Body of pancreas (tissue), 4 donors: ENCODE data around the gene ADGRD1. TPM values are rescaled to one million over a fixed set of nuclear protein-coding genes. Genes with fewer than 3 reads are reported as not detected.
A peak's percentile ranks its signal among the peaks of the same experiment; 100 is the strongest.

Source experiments
- ATAC-seq: fragments of 150-250 bp; one replicate; pipeline ENCODE4 v1.9.1; 2016
- DNase-seq, 4 donors: peaks; one replicate each; pipeline ENCODE4 v3.0.0-alpha.2; 2019
- H3K27ac ChIP-seq, 4 donors: fragments of 200-600 bp; sonication (generic); 1 replicate in 3 of 4; 2 replicates in 1 of 4; pipeline versions ENCODE4 v1.5.1 to v1.6.1; 2016 to 2019; ENCODE audit warnings: mild to moderate bottlenecking in 1 of 4, mixed read lengths in 1 of 4, moderate library complexity in 1 of 4
- H3K27me3 ChIP-seq, 2 donors: fragments of 200-600 bp; sonication (generic); one replicate each; pipeline ENCODE4 v1.6.0; 2016; ENCODE audit warnings: mild to moderate bottlenecking in 1 of 2
- H3K36me3 ChIP-seq, 2 donors: fragments of 200-600 bp; sonication (generic); replicated peaks in 1 of 2; 2 replicates each; pipeline ENCODE4 v1.5.1; 2016; ENCODE audit warnings: low read depth in 2 of 2; ENCODE audit not compliant: insufficient read depth in 1 of 2
- H3K4me1 ChIP-seq: fragments of 200-600 bp; sonication (generic); one replicate; pipeline ENCODE4 v1.6.0; 2016
- H3K4me3 ChIP-seq, 2 donors: fragments of 200-600 bp; sonication (generic); 1 replicate in 1 of 2; 2 replicates in 1 of 2; pipeline ENCODE4 v1.5.1; 2016 to 2019
- H3K9me3 ChIP-seq, 3 donors: fragments of 200-600 bp; sonication (generic); 1 replicate in 2 of 3; 2 replicates in 1 of 3; pipeline ENCODE4 v1.5.1; 2016
- POLR2A ChIP-seq, 3 donors: fragments of 450-650 bp; IDR thresholded peaks; one replicate each; pipeline ENCODE4 v1.6.1; 2016; ENCODE audit warnings: antibody characterized with exemption in 3 of 3, mild to moderate bottlenecking in 2 of 3
- WGBS, 2 donors: methylation state at CpG; one replicate each; pipeline ENCODE4 v1.1.5; 2017; 5-methylcytosine and 5-hydroxymethylcytosine counted together
- intact Hi-C: fragments of 100-400 bp; cut with DNase I; formaldehyde crosslinking; loops from one replicate; pipeline ENCODE4 v1.15.1; 2023
- total RNA-seq, 2 donors: library from RNA; depleted of rRNA; stranded (reverse); fragments of >200 nt; gene quantifications; one replicate each; pipeline ENCODE4 v1.1.0, GENCODE V29; 2016
- TF ChIP-seq, protein P1 (sequence below), 7 experiments: fragments of 450-650 bp in 4 of 7; fragments of 200-600 bp in 3 of 7; sonication (generic) in 3 of 7; IDR thresholded peaks; one replicate each; pipeline ENCODE4 v1.5.1; 2016 to 2019; ENCODE audit warnings: antibody characterized with exemption in 7 of 7

Gene ADGRD1
- total RNA-seq, 2 donors from 2014 or later = 4.4 to 4.9 TPM

DNA sequence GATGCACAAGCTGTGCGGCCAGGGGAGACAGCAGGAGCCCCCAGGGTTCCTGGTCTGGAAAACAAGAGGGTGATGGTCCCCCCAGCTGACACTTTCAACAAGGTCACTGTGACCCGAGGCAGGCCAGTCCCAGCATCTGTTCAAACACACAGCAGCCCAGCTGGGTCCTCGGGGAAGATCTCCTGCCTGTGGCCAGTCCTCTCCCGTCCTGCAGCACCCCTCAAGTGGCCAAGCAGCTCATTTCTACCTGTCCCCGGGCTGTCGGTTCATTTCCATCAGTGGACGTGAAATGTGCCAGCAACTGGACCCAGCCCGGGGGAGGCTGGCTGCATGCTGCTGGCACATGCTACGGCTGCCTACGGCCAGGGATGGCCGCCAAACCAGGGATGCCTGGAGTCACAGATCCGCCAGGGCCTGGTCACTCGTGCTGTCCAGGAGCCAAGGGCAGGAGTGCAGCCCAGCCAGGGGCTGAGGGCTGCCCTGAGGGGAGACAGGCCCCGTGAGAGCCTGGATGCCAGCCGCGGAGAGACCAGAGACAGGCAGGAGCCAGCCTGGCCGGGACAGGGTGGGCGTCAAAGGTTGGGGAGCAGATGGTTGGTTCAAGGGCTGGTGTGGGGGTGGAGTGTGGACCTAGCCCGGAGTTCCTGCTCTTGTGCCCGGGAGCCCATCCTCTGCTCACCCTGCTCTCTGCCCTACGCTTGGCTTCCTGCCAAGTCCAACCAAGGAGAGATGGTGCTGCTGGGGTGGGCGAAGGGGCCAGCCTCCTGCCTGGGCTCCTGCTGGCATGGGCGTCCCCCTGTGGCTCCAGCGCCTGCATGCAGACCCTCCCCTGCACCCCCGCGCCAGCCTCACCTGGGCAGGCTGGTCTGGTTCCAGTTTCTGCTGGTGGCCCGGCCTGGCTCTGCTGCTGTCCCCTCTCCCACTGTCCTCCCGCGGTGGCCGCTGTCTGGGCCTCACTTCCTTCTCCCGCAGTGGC, 143.8 kb downstream of the ADGRD1 start:
- 75 to 86% methylated on average over 15 to 29 of the region's 31 CpGs for WGBS, 2 donors
- H3K9me3 ChIP-seq = no peaks in the 10 kb centered on the region
- no peak overlapping the region for H3K4me3 ChIP-seq
- ATAC-seq = no peak
- H3K27me3 ChIP-seq = no peaks in the 10 kb centered on the region
- no peaks in the 10 kb centered on the region for H3K4me1 ChIP-seq
- peak in 1 of 4 donors; percentile 19 for DNase-seq
- H3K36me3 ChIP-seq = no peaks in the 10 kb centered on the region
- no peak for TF ChIP-seq POLR2A (IDR thresholded peaks at IDR 0.05)
- TF ChIP-seq, protein P1, sequence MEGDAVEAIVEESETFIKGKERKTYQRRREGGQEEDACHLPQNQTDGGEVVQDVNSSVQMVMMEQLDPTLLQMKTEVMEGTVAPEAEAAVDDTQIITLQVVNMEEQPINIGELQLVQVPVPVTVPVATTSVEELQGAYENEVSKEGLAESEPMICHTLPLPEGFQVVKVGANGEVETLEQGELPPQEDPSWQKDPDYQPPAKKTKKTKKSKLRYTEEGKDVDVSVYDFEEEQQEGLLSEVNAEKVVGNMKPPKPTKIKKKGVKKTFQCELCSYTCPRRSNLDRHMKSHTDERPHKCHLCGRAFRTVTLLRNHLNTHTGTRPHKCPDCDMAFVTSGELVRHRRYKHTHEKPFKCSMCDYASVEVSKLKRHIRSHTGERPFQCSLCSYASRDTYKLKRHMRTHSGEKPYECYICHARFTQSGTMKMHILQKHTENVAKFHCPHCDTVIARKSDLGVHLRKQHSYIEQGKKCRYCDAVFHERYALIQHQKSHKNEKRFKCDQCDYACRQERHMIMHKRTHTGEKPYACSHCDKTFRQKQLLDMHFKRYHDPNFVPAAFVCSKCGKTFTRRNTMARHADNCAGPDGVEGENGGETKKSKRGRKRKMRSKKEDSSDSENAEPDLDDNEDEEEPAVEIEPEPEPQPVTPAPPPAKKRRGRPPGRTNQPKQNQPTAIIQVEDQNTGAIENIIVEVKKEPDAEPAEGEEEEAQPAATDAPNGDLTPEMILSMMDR (IDR thresholded peaks at IDR 0.05) = no peak
- H3K27ac ChIP-seq = no peak overlapping the region
- intact Hi-C loops = no loop called here

DNA sequence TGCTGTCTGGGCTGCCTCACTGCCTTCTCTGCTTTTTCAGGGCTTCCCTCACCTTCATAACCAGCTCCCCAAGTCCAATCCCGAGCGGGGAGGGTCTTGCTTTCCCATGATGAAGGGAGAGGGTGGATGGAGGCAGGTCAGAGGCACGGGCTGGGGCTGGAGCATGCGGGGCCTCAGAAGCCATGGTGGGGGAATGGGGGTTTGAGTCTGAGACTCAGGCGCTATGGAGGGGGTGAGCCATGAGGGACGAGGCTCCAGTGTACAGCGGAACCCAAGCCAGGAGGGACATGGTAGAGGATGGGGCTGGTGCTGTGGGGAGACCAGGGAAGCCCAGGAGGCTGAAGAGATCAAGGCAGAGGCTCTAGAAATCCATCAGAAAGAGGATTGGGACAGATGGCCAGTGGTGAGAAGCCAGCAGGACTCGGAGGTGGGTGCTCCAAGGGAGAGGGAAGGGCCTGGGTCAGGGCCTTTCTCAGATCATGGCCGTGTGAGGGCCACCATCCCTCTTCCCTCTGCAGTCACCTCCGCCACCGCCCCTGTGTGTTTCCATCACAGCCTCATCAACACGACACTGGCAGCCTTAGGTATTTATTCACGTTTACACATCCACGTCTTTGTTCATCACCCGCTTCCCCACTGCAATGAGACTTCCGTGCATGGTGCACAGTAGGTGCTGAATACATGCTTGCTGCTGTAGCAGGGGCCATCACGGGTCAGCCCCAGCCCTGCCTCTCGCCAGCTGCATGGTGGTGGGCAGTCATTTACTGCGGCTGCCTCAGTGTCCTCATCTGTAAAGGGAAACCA, 144.7 kb downstream of the ADGRD1 start:
- intact Hi-C loops = no loop called here
- WGBS, 2 donors = 82 to 87% methylated on average over 17 to 19 of the region's 19 CpGs
- no peak overlapping the region for H3K4me3 ChIP-seq
- H3K4me1 ChIP-seq = no peaks in the 10 kb centered on the region
- no peaks in the 10 kb centered on the region for H3K36me3 ChIP-seq
- H3K9me3 ChIP-seq = no peaks in the 10 kb centered on the region
- ATAC-seq (no peak), DNase-seq (peak in 1 of 4 donors; percentile 5)
- no peaks in the 10 kb centered on the region for H3K27me3 ChIP-seq
- TF ChIP-seq, protein P1 (IDR thresholded peaks at IDR 0.05) = no peak
- no peak for TF ChIP-seq POLR2A (IDR thresholded peaks at IDR 0.05)
- H3K27ac ChIP-seq = no peak overlapping the region

DNA sequence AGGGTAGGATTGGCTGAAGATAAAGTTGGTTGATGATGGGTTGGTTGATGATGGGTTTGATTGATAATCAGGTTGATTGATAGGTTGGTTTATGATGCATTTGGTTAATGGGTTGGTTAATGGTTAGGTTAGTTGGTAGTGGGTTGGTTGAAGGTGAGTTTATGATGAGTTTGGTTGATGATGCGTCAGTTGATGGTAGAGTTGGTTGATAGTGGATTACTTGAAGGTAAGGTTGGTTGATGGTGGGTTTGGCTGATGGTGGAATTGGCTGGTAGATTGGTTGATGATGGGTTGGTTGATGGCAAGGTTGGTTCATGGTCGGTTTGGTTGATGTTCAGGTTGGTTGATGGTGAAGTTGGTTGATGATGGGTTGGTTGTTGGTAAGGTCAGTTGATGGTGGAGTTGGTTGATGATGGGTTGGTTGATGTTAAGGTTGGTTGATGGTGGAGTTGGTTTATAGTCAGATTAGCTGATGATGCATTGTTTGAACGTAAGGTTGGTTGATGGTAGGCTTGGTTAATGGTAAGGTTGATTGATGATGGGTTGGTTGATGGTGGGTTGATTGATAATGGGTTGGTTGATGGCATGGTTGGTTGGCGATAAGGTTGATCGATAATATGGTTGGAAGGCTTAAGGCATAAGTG, 146.4 kb downstream of the ADGRD1 start:
- ATAC-seq = no peak
- no peaks in the 10 kb centered on the region for H3K27me3 ChIP-seq
- H3K36me3 ChIP-seq = no peaks in the 10 kb centered on the region
- H3K27ac ChIP-seq = no peak overlapping the region
- intact Hi-C loops = no loop called here
- no peaks in the 10 kb centered on the region for H3K9me3 ChIP-seq
- H3K4me3 ChIP-seq = no peak overlapping the region
- 88 to 91% methylated on average over 5 of the region's 5 CpGs for WGBS, 2 donors
- no peak for DNase-seq
- H3K4me1 ChIP-seq = peaks cover 6% of the 10 kb centered on the region
- TF ChIP-seq, protein P1 (IDR thresholded peaks at IDR 0.05) = no peak
- no peak for TF ChIP-seq POLR2A (IDR thresholded peaks at IDR 0.05)

DNA sequence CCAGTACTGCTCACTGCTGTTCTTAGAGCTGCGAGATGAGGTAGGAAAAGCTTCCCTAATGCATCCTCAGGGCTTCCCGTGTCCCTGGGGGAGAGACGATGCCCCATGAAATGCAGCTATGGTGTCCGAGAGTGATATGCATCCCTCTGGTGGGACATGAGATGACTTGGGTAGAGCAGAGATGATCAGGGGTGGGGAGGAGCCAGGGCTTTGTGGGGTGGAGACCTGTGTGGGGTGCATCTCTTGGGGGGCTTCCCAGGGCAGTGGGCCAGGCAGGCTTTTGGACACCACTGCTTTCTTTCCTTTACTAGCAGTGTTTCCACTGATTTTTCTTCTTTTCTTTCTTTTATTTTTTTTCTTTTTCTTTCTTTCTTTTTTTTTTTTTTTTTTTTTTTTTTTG, 147.3 kb downstream of the ADGRD1 start:
- no peaks in the 10 kb centered on the region for H3K36me3 ChIP-seq
- no peak for TF ChIP-seq POLR2A (IDR thresholded peaks at IDR 0.05)
- TF ChIP-seq, protein P1 (IDR thresholded peaks at IDR 0.05) = no peak
- H3K27ac ChIP-seq = no peak overlapping the region
- peak in 1 of 4 donors; percentile 4 for DNase-seq
- WGBS, 2 donors = 87 to 95% methylated on average over 4 of the region's 4 CpGs
- peaks cover 6% of the 10 kb centered on the region for H3K4me1 ChIP-seq
- H3K9me3 ChIP-seq = no peaks in the 10 kb centered on the region
- H3K27me3 ChIP-seq = no peaks in the 10 kb centered on the region
- no peak overlapping the region for H3K4me3 ChIP-seq
- intact Hi-C loops = no loop called here
- no peak for ATAC-seq
